ENCODE measurements around the gene LRP1B.

- TF ChIP-seq YY1 (IDR thresholded peaks at IDR 0.05; ENCODE audit: insufficient read depth, insufficient read length) (no peak), SUZ12 (IDR thresholded peaks at IDR 0.05; ENCODE audit: extremely low read depth, insufficient read depth, insufficient read length) (no peak)
These were observed 1473.2 kb downstream of the LRP1B start for GRCh38 chr2:140657657-140658056.

Measured in NT2/D1 (cell line).